Small intestine (tissue), 7 donors: ENCODE measurements around the gene SON. TPM values are rescaled to one million over a fixed set of nuclear protein-coding genes. Genes with fewer than 3 reads are reported as not detected.

Experiments used
- DNase-seq, 2 donors: peaks; one replicate each; pipeline versions ENCODE4 v3.0.0 to v3.0.0-alpha.2; 2013
- FAIRE-seq: peaks from 2 replicates; lab custom pipeline; 2012; peaks lifted over from hg19 to GRCh38; lab: Jason Lieb, UNC
- H3K27ac ChIP-seq, 3 donors: one replicate each; pipeline ENCODE4 v1.5.1; 2013; ENCODE audit warnings: low read length in 2 of 3, mild to moderate bottlenecking in 2 of 3, control low read depth in 1 of 3, inconsistent platforms in 1 of 3, low read depth in 1 of 3, moderate library complexity in 1 of 3
- H3K27me3 ChIP-seq, 3 donors: one replicate each; pipeline ENCODE4 v1.6.1; 2013; ENCODE audit warnings: low read length in 3 of 3, inconsistent platforms in 1 of 3; ENCODE audit not compliant: control insufficient read depth in 3 of 3, insufficient read depth in 3 of 3
- H3K36me3 ChIP-seq, 3 donors: one replicate each; pipeline ENCODE4 v1.6.1; 2013; ENCODE audit warnings: low read length in 3 of 3, inconsistent platforms in 1 of 3, low read depth in 1 of 3, mild to moderate bottlenecking in 1 of 3, moderate library complexity in 1 of 3; ENCODE audit not compliant: control insufficient read depth in 3 of 3, insufficient read depth in 2 of 3
- H3K4me1 ChIP-seq, 3 donors: one replicate each; pipeline ENCODE4 v1.6.1; 2013; ENCODE audit warnings: low read length in 2 of 3, inconsistent platforms in 1 of 3, low read depth in 1 of 3, mild to moderate bottlenecking in 1 of 3, moderate library complexity in 1 of 3; ENCODE audit not compliant: control insufficient read depth in 3 of 3, insufficient read depth in 2 of 3
- H3K4me3 ChIP-seq, 3 donors: one replicate each; pipeline ENCODE4 v1.5.1; 2013; ENCODE audit warnings: low read length in 3 of 3, control low read depth in 1 of 3, inconsistent platforms in 1 of 3, low read depth in 1 of 3, mild to moderate bottlenecking in 1 of 3, moderate library complexity in 1 of 3
- H3K9me3 ChIP-seq, 2 donors: one replicate each; pipeline ENCODE4 v1.6.1; 2013; ENCODE audit warnings: low read depth in 1 of 2, low read length in 1 of 2; ENCODE audit not compliant: control insufficient read depth in 2 of 2, insufficient read depth in 1 of 2
- WGBS, 3 donors: extraction: QIAGEN DNeasy Blood & Tissue Kit; methylation state at CpG; one replicate each; pipeline ENCODE4 v1.1.7; 2013; 5-methylcytosine and 5-hydroxymethylcytosine counted together
- polyA plus RNA-seq, 4 donors: library from polyadenylated mRNA; stranded (reverse) in 3 of 4; unstranded in 1 of 4; fragments of 200-250 nt in 3 of 4; fragments of 120-200 nt in 1 of 4; gene quantifications; one replicate each; pipeline versions ENCODE4 v1.2.1 to v1.2.3, GENCODE V29; 2013
- donor health status: healthy with polysubstance abuse.
- donor health status: control.
- donor health status: control.
- donor health status: Bipolar disorder and iron deficiency.
- donor health status: healthy.

The SON gene
- polyA plus RNA-seq, 4 donors: 76.1 to 228 (median 88.8) TPM

GRCh38 chr21:33549848-33550771 is 7.3 kb downstream of the SON start:
- no peak for FAIRE-seq
- 98% methylated on average over 19 of the region's 19 CpGs for WGBS, 3 donors

GRCh38 chr21:33550772-33551660 is 8.2 kb downstream of the SON start:
- FAIRE-seq (no peak), DNase-seq (no peak)
- 96 to 98% (median 97%) methylated on average over 21 to 23 of the region's 23 CpGs for WGBS, 3 donors
- Histone ChIP-seq H3K27ac (no peak overlapping the region), H3K4me1 (no peaks in the 10 kb centered on the region), H3K4me3 (no peak overlapping the region), H3K27me3 (no peaks in the 10 kb centered on the region), H3K36me3 (peaks cover 34 to 64% (median 43%) of the 10 kb centered on the region in 3 donors), H3K9me3 (peaks cover 0 to 26% of the 10 kb centered on the region in 2 donors)

More at GRCh38 chr21:33549848-33550771, 7.3 kb downstream of the SON start:
- no peaks in the 10 kb centered on the region for H3K27me3 ChIP-seq
- peaks cover 0 to 2% (median 0%) of the 10 kb centered on the region in 3 donors for H3K4me1 ChIP-seq
- no peak overlapping the region for H3K4me3 ChIP-seq
- no peak for DNase-seq
- H3K9me3 ChIP-seq: peaks cover 0 to 26% of the 10 kb centered on the region in 2 donors
- H3K27ac ChIP-seq: no peak overlapping the region
- peaks cover 34 to 64% (median 42%) of the 10 kb centered on the region in 3 donors for H3K36me3 ChIP-seq

GRCh38 chr21:33551664-33552063 is 8.8 kb downstream of the SON start:
- Histone ChIP-seq H3K27ac (no peak overlapping the region), H3K27me3 (no peaks in the 10 kb centered on the region), H3K36me3 (peaks cover 34 to 60% (median 43%) of the 10 kb centered on the region in 3 donors), H3K9me3 (peaks cover 0 to 26% of the 10 kb centered on the region in 2 donors), H3K4me1 (no peaks in the 10 kb centered on the region), H3K4me3 (no peak overlapping the region)
- FAIRE-seq (no peak), DNase-seq (no peak)
- 98 to 100% (median 98%) methylated on average over 2 of the region's 2 CpGs for WGBS, 3 donors

- Histone ChIP-seq H3K27me3 (no peaks in the 10 kb centered on the region), H3K27ac (no peak overlapping the region), H3K36me3 (peaks cover 31 to 59% (median 43%) of the 10 kb centered on the region in 3 donors), H3K4me1 (no peaks in the 10 kb centered on the region), H3K4me3 (no peak overlapping the region), H3K9me3 (peaks cover 0 to 26% of the 10 kb centered on the region in 2 donors)
- 97 to 99% (median 98%) methylated on average over 24 of the region's 24 CpGs for WGBS, 3 donors
- DNase-seq (no peak), FAIRE-seq (no peak)
These were observed 9.5 kb downstream of the SON start for GRCh38 chr21:33552093-33552998.

- 96 to 97% (median 97%) methylated on average over 12 of the region's 12 CpGs for WGBS, 3 donors
- peaks cover 34 to 58% (median 43%) of the 10 kb centered on the region in 3 donors for H3K36me3 ChIP-seq
- H3K9me3 ChIP-seq: peaks cover 0 to 26% of the 10 kb centered on the region in 2 donors
- H3K4me1 ChIP-seq: no peaks in the 10 kb centered on the region
- H3K4me3 ChIP-seq: no peak overlapping the region
- no peaks in the 10 kb centered on the region for H3K27me3 ChIP-seq
- no peak for FAIRE-seq
- no peak for DNase-seq
- no peak overlapping the region for H3K27ac ChIP-seq
These were observed 10.3 kb downstream of the SON start for GRCh38 chr21:33552999-33553598.

GRCh38 chr21:33554236-33554981 is 11.6 kb downstream of the SON start:
- no peak overlapping the region for H3K27ac ChIP-seq
- H3K9me3 ChIP-seq: peaks cover 0 to 26% of the 10 kb centered on the region in 2 donors
- DNase-seq (no peak), FAIRE-seq (no peak)
- H3K27me3 ChIP-seq: no peaks in the 10 kb centered on the region
- no peaks in the 10 kb centered on the region for H3K4me1 ChIP-seq
- peaks cover 34 to 55% (median 42%) of the 10 kb centered on the region in 3 donors for H3K36me3 ChIP-seq
- WGBS, 3 donors: 95 to 97% (median 97%) methylated on average over 18 of the region's 18 CpGs
- H3K4me3 ChIP-seq: no peak overlapping the region

GRCh38 chr21:33554982-33555344 is 12.1 kb downstream of the SON start:
- FAIRE-seq (no peak), DNase-seq (no peak)
- Histone ChIP-seq H3K4me3 (no peak overlapping the region), H3K27ac (no peak overlapping the region), H3K9me3 (peaks cover 0 to 26% of the 10 kb centered on the region in 2 donors), H3K36me3 (peaks cover 36 to 54% (median 41%) of the 10 kb centered on the region in 3 donors), H3K4me1 (no peaks in the 10 kb centered on the region), H3K27me3 (no peaks in the 10 kb centered on the region)
- 97 to 98% (median 97%) methylated on average over 30 to 32 of the region's 32 CpGs for WGBS, 3 donors
